CD4-positive, alpha-beta T cell treated with Interleukin-17A for 1 hour (primary cell): ENCODE data around the gene HMBS.
A peak's percentile ranks its signal among the peaks of the same experiment; 100 is the strongest.
"Not testable (repeated sequence)": the region's sequence is repeated elsewhere in the genome, so short reads cannot be mapped to it uniquely, and the experiment has no call there.

Source experiments
- DNase-seq: peaks from one replicate; pipeline ENCODE4 v3.0.0-alpha.2; 2020

Gene HMBS

DNA sequence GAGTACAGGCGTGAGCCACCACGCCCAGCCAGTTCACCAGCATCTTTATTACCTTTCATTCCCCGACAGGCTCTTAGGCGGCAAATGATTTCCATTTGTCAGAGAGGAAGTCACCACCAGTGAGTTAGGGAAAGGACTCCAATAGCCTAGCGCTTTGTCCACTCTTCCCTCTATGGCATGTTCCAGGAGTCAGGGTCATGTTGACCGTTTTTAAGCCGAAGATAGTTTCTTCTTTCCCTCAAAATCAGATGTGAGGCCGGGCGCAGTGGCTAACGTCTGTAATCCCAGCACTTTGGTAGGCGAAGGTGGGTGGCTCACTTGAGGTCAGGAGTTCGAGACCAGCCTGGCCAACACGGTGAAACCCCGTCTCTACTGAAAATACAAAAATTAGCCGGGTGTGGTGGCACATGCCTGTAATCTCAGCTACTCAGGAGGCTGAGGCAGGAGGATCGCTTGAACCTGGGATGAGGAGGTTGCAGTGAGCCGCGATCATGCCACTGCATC is 18.5 kb downstream of the HMBS start:
- not testable (repeated sequence) for DNase-seq

DNA sequence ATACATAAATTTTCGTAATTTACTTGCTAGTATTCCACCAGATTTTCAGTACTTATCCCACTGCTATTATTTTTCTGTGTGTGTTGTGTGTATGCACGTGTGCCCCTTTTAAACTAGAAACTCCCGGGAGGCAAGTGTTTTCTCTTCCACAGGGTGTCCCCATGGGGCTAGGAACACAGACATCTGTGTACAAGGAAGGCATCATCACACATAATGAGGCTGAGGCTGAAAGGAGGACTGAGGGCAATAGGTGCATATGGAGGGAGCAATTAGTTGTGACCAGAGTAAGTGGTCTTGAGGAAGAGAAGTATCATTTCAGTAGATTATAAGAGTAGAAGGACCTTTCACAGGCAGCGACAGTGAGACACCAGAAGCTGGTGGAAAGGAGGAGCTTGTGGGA is 19.1 kb downstream of the HMBS start:
- peak; percentile 23 for DNase-seq

DNA sequence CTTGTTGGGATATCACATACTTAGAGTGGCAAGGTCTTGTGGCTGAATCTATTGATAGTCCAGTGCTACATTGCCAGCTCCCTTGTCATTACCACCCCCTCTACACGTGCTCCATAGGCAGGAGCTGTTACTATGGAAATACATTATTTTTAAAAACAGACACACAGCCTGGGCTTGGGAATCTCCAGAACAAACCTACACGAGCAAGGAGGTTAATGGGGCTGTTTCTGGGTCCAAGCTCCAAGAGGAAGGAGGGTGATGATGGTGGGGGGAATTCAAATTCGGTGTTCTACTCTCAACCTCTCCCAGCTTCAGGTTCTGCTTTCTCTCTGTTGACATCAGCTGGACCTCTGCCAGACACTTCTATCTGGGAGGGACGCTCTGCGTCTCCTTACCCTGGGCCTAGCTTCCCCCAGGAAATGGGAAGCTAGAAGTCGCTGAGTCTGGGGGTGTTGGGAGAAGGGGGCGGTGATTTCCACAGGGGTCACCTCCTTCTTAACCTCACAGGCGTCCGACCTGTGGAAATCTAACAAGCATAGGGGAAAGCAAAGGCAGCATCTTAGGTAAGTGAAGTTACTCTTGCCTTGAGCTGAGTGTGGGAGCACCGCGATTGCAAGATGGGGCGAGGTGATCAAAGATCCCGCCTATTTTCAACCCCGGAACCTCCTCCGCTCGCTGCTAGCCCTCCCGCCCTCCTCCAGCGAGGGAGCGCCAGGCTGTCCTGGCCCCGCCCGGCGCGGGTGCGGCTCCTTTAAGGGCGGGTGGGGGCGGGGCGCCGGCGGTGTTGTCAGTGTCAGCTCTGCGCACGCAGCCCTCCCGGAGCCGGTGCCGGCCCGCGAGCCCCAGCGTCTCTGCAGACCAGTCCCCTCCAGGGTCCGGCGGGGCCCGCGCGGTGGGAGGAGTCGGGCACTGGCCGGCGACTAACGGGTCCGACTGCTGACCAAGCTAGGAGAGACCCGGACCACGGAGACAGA is 22.2 kb downstream of the HMBS start, which contains the start of gene C2CD2L:
C2CD2L (plus strand) TSS at position 781 of the 974 bp plus-strand sequence. CDS start 398 bp downstream, outside the sequence.
- DNase-seq: peak; percentile 91

DNA sequence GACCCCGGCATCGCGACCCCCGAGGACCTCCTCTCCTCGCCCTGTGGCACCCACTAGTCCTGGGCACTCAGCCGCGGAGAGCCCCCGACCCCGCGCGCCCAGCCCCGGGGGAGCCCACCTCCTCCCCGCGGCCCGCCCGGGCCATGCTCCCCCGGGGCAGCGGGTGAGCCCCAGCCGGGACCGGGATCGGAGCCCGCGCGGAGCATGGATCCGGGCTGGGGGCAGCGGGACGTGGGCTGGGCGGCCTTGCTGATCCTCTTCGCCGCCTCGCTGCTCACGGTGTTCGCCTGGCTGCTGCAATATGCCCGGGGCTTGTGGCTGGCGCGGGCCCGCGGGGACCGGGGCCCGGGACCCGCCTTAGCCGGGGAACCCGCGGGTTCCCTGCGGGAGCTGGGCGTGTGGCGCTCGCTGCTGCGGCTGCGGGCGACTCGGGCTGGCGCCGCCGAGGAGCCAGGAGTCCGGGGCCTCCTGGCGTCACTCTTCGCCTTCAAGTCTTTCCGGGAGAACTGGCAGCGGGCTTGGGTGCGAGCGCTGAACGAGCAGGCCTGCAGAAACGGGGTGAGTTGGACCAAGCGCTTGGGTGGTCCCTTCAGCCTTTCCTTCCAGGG is 23.0 kb downstream of the HMBS start:
- no peak for DNase-seq

DNA sequence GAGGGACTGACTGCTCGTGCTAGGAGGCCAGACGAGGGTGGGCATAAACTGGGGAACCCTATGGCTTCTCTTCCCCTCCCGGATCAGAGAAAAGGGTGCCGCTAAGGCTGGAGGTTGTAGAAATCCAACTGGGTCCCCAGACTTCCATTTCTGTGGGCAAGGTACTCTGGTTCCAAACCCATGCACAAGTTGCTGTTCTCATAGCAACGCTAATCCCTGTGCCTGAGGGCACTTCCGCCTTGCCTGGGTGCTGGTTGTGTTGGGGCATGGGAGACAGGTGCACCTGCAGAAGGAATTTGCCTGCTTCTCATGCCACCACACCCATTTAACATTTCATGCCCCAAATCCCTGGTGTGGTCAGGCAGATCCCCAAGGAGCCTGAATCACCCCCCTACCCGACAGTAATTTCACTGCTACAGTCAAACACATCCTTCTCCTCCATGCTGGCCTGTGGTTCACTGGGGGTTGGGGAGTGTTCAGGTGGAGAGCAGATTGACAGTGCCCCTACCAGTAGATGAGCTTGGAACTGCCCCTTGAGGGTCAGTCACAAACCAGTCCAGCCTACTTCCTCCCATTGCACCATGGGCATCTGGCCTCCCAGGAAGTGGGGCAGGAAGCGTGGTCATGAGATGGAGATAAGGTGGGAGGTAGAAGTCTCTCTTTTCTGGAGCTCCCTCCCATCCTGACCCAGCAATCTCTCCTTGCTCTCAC is 23.6 kb downstream of the HMBS start:
- peak; percentile 33 for DNase-seq

DNA sequence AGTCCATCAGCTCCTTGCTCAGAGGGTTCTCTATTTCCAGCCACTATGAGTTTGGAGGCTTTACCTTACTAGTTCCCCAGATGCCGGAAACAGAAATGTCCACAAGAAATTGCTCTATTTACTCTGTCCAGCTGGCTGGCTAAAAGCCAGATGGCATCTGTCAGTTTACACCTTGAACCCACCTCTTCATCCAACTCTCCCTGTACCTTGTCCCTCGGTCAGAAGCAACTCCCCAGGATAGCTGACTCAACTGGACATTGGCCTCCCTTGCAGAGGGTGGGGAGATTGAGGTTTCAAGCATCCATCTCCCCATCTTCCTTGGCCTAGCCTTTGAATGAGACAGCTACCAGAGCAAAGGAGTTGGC is 24.2 kb downstream of the HMBS start:
- no peak for DNase-seq

DNA sequence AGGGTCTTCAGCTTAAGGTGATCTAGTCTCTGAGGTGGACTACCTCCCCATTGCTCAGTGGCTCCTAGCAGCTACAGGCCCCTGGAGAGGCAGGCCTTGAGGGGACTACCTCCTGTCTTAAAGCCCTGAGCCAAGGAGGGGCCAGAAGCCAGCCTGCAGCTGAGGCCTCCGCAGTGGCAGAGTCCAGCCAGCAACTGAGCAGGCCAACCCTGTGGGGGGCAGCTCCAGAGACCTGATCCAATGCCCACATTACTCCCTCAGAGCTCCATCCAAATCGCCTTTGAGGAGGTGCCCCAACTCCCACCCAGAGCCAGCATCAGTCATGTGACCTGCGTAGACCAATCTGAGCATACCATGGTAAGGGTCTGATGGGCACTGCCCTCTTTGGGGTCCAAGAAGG is 25.2 kb downstream of the HMBS start:
- no peak for DNase-seq

DNA sequence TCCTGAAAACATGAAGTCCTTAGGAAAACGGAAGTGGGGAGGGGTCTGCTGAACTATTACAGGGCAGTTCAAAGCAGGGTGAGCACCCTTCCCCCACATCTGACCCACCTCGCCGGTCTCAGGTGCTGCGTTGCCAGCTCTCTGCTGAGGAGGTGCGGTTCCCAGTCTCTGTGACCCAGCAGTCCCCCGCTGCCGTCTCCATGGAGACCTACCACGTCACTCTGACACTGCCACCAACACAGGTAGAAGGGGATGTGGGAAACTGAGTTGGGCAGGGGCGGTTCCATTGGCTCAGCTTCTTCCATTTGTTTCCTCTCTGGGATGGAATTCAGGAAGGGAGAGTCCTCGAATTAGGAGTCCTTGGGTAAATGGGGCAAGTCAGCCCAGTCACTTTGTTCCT is 25.8 kb downstream of the HMBS start:
- no peak for DNase-seq

DNA sequence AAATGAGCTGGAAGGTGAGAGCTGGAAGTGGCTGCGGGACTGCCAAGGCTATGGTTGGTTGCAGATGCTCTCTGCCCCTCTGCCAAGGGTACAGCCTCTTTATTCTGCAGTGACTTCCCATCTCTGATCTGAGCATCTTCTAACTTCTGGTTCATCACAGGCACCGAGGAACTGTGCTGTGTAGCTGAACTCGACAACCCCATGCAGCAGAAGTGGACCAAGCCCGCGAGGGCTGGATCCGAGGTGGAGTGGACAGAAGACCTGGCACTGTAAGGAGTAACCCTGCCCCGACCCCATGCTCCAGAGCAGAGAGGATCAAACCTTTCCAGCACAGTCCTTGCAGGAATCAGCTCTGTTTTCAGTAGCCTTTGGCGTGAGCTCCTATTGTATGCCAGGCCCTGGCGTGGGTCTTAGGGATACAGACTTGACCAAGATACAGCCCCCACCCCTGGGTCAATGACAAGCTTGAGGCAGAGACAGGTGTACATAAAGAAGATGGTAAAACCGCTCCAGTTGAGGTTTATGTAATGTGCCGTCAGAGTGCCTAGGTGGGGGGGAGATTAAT is 26.8 kb downstream of the HMBS start:
- DNase-seq: no peak

DNA sequence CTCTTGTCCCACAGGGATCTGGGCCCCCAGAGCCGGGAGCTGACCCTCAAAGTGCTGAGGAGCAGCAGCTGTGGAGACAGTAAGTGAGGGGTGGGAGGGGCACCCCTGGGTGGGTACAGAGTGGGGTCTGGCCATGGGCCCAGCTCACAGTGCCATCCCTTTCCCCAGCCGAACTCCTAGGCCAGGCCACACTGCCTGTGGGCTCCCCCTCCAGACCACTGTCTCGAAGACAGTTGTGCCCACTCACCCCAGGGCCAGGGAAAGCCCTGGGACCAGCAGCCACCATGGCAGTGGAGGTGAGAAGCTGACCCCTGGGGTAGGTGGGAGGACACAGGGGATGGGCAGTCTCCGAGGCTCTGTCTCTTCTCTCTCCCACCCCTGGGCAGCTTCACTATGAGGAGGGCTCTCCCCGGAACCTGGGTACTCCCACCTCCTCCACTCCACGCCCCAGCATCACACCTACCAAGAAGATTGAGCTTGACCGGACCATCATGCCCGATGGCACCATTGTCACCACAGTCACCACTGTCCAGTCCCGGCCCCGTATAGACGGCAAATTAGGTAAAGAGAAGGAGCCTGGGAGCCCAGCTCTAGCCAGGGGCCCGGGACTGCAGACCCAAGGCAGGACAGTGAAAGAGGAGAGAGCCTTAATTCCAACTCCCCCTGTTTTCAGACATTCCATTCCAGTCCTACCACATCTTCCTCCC is 27.8 kb downstream of the HMBS start:
- no peak for DNase-seq

DNA sequence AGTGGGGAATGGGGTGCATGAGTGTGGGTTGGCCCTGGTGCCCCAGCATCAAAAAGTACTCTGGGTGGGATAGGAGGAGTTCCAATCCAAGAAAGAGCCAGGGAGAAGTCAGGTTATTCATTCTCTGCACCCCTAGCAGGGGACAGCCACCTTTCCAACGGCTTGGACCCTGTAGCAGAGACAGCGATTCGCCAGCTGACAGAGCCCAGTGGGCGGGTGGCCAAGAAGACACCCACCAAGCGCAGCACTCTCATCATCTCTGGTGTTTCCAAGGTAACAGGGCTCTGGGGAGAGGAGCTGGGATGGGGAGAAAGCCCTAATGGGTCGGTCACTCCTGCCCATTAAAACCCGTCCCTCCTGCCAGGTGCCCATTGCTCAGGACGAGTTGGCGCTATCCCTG is 29.0 kb downstream of the HMBS start:
- DNase-seq: no peak

DNA sequence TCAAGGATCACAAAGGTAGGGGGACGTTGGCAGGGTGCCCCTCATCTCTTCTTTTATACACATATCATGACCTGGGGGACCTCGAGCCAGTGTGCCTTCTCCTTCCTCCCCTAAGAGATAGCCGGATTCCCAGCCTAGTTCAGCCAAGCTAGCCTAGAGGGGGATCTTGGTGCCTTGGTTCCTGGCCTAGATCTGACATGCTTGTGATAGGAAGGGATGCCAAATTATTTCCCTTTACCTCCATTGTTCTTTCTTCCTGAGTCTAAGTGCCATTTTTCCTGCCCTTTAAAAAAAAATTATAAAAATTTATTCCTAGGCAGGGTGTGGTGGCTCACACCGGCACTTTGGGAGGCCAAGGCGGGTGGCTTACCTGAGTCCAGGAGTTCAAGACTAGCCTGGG is 29.7 kb downstream of the HMBS start:
- no peak for DNase-seq

DNA sequence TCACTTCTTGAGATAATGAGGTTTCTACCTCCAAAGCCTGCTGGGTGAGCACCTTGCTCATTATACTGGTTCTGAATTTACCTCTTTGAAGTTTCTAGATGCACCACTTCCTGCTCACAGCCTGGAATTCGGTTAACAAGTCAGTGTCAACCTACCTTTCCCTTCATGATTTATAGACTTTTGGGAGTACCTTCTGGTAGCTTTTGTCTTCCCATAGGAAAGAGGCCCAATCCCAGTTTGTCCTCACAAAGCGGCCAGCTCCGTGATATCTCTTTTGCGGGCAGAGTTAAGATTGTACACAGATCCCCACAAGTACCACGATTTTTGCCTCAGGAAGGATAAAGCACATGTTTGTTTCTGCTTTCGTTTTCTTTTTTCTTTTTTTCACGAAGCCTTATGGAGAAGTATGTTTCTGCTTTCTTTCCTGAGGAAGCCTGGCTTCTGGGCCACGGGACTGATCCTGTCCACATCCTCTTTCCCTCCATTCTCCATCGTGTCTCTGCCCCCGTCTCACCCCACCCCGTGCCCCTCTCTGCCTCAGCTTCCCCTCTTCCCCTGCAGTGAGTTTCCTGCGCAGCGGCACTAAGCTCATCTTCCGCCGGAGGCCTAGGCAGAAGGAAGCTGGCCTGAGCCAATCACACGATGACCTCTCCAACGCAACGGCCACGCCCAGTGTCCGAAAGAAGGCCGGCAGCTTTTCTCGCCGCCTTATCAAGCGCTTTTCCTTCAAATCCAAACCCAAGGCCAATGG is 31.0 kb downstream of the HMBS start:
- peak; percentile 42 for DNase-seq

DNA sequence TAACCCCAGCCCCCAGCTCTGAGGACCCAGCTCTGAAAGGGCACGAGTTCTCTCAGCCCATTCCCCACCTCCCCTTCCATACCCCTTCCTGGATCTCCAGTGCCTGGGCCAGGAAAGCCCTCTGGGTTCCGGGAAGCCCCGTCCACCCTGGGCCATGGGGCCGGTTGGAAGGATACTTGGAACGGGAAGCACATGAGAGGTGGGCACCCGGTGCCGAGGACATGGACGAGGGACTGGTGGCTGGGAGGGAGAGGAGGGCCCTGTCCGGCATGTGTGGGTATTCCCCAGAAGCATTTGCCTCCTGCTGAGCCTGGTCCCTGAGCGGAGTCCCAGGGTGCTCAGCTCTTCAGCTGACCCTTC is 31.5 kb downstream of the HMBS start:
- no peak for DNase-seq

DNA sequence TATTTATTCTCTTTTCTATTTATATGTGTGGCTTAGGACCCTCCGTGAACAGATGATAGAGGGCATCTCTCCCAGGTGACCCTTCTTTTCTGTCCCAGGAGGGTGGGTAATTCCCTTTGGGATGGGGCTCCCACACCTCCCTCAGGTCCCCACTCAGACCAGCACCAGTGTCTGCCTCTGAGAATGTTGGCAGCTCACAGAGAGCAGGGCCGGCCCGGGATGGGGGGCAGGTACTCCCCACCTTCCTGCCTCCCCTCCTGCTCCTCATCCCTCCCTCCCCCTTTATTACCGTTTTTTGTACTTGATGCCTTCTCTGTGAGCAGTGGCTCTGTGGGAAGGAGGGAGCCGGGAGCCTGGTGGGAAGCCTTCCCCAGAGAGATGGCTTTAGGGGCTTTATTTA is 31.9 kb downstream of the HMBS start:
- DNase-seq: no peak

DNA sequence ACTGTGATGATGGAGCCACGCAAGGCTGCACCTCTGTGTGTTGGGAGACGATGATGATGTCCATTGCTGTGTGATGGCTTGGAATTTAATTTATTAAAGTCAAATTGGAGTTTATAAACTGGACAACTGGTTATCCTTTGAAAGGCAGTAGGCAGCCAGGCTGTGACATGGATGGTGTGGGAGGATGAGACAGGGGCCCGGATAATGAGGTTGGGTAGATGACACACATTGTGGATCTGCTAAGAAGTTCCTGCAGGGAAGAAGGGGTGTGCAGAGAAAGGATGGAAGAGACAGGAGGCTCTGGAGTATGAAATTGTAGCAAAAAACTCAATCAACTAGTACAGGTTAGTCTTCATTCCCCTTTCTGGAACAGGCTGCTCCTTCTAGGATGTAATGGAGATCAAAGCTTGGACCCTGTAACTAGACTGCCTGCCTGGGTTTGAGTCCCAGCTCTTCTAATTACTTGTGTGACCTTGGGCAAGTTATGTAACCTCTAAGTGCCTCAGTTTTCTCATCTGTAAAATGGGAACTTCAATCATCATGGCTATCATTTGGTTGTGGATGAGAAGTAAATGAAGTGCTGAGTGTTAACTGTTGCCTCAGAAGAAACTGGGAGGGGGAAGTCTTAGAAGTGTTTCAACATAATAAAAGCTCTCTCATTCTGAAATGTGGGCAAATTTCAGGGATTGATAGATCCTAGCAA is 32.5 kb downstream of the HMBS start:
- DNase-seq: no peak

DNA sequence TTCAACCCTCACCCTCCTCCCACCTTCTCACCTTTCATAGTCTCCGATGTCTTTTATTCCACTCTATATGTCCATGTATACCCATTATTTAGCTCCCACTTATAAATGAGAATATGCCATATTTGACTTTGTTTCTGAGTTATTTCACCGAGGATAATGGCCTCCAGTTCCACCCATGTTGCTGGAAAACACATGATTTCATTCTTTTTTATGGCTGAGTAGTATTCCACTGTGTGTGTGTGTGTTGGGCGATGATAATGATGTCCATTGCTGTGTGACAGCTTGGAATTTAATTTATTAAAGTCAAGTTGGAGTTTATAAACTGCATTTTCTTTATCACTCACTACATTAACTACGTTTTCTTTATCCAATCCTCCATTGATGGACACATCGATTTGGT is 33.5 kb downstream of the HMBS start:
- DNase-seq: no peak

DNA sequence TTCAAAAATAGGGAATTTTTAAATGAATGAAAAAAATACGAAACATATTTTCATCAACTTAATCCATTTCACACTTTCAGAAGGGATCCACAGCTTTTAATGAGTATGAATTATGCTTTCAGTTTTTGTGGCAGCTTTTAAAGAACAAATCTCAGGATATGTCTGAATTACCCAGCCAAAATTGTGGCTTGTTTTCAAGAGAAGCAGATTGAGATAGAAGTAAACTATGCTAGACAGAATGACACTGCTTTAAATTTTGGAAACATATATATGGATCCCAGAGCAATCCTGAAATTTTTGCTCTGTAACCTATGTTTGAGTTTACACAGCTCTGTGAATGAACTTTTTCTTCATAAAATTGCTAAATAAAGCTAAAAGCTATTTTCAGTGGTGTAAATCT is 34.3 kb downstream of the HMBS start:
- DNase-seq: no peak

DNA sequence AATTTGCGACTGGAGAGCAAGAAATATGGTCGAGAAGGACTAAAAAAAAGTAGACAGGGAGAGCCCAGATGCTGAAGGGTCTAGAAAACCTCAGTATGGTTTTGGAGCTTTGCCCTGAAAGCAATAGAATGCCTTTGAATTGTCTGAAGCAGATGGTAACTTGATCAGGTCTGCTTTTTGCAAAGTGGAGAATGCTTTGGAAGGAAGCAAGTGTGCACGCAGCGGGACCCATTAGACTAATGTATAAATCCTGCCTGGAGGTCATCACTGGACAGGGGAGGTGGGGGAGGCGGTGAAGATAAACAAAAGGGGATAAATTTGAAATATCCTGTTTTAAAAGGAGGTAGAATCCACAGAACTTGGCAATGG is 35.9 kb downstream of the HMBS start:
- DNase-seq: no peak

DNA sequence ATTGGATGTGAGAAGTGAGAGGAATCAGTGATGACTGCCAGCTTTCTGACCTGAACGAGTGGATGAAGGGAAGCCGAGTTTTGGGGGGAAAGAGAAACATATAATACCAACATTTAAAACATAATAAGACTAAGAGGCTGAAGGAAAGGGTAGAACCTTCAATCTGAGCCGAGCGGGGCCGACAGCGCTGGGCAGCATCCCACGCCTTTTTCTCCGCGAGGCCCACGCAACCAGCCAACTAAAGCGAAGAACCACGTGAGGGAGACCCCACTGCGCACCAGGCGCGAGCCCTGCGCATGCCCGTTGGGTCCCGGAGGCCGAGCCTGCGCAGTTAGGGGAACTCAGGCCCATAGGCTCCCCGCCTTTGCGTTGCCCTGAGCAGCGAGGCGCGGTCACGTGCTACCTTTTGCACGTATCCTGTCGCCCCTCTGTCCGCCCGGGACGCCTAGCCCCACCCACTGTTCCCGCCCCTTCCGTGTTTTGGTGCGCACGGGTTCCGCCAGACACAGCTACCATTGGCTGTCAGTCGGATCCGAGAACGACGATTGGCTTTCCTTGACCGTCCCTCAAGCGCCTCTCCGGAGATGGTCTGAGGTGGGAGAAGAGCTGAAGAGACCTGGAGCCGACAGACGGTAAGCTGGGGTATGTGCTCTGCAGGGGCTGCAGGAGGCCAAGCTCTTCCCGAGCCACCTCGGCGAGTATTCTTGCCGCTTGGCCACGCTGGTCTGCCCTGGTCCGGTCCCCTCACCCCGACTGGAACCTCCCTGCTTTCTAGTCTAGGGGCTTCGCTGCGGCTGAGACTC is 36.5 kb downstream of the HMBS start, which contains the start of gene HINFP:
HINFP (plus strand) TSS at position 573 of the 803 bp plus-strand sequence. CDS start 5,365 bp downstream, outside the sequence.
- DNase-seq: peak; percentile 100
